ENCODE results near the gene MCM6. TPM values are rescaled to one million over a fixed set of nuclear protein-coding genes. Genes with fewer than 3 reads are reported as not detected.

MCM6 gene
- total and polyA plus RNA-seq, 12 donors: 1.6 to 9.4 (median 4.8) TPM

DNA sequence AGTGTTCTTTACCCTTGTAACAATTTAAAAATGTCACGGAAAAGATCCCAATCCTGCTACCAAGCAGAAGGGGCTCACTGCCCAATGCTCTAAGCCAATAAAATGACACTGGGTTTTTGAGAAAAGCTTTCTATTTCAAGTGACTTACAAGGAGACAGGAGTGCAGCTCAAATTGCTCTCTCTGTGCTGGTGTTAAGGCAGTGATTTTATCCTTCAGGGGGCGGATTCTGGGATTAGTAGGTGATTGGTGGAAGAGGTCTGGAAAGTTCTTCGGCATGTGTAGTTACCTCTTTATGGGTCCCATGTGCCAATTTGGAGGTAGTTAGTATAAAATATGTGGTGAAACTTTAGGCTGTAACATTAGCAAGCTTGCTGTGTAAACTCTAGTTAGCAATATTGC lies 27.4 kb upstream of the MCM6 start:
- intact Hi-C loops (cut with DNase I): no loop called here
- Histone ChIP-seq H3K4me3 (no peak overlapping the region), H3K27me3 (no peaks in the 10 kb centered on the region), H3K36me3 (peaks cover 0 to 67% (median 17%) of the 10 kb centered on the region in 9 donors), H3K27ac (no peak overlapping the region), H3K9me3 (no peaks in the 10 kb centered on the region), H3K4me1 (peaks cover 0 to 6% (median 0%) of the 10 kb centered on the region in 9 donors)
- ATAC-seq (no peak), DNase-seq (no peak)
- WGBS, 2 donors: 92 to 94% methylated on average over 3 of the region's 3 CpGs
- TF ChIP-seq, protein P1, sequence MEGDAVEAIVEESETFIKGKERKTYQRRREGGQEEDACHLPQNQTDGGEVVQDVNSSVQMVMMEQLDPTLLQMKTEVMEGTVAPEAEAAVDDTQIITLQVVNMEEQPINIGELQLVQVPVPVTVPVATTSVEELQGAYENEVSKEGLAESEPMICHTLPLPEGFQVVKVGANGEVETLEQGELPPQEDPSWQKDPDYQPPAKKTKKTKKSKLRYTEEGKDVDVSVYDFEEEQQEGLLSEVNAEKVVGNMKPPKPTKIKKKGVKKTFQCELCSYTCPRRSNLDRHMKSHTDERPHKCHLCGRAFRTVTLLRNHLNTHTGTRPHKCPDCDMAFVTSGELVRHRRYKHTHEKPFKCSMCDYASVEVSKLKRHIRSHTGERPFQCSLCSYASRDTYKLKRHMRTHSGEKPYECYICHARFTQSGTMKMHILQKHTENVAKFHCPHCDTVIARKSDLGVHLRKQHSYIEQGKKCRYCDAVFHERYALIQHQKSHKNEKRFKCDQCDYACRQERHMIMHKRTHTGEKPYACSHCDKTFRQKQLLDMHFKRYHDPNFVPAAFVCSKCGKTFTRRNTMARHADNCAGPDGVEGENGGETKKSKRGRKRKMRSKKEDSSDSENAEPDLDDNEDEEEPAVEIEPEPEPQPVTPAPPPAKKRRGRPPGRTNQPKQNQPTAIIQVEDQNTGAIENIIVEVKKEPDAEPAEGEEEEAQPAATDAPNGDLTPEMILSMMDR (IDR thresholded peaks at IDR 0.05): no peak

DNA sequence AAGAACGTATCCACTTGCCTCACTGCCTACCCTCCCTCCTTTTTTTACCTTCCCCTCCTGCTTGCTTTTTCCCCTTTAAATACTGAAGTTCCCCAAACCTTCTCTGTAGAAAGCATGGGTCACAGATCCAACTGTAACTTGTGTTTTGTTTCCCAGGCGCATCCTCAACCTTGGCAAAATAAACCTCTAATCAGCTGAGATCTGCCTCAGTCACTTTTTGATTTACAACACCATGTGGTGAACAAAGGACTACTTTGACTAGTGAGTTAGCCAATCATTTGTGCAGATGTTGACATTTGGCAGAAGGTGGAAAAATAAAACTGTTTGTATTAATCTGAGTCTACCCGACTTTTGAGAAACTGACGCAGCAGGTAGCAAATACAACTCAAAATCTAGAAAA lies 23.3 kb upstream of the MCM6 start:
- ATAC-seq (no peak), DNase-seq (no peak)
- H3K27me3 ChIP-seq: no peaks in the 10 kb centered on the region
- H3K27ac ChIP-seq: no peak overlapping the region
- peaks cover 0 to 27% (median 0%) of the 10 kb centered on the region in 9 donors for H3K36me3 ChIP-seq
- intact Hi-C loops (cut with DNase I): no loop called here
- H3K4me3 ChIP-seq: no peak overlapping the region
- TF ChIP-seq, protein P1 (IDR thresholded peaks at IDR 0.05): no peak
- H3K9me3 ChIP-seq: no peaks in the 10 kb centered on the region
- 90 to 94% methylated on average over 4 of the region's 4 CpGs for WGBS, 2 donors
- H3K4me1 ChIP-seq: peaks cover 0 to 4% (median 0%) of the 10 kb centered on the region in 9 donors

DNA sequence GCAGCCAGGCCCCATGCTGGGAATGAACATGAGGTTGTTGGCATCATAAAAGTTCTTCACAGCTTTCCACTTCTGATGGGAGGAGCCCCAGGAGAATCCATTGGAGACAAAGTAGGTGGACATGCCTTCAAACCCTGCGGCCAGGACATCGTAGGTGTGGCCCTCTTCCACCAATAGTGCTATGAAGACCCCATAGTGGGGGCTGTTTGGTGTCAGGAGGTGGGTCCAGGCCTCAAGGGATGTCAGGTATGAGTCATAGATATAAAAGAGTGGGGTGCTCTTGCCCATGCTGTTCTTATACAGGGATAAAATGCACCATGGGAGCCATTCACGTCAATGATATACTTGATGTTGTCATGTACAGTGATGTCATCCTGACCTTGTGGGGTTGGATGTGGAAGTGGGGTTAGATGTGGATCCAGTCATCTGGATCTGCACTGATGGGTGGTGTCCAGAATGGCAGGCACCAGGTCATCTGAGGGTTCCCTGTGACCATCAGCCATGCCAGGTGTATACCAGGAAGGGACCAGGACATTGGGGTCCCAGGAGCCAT lies 22.1 kb upstream of the MCM6 start:
- Histone ChIP-seq H3K27ac (no peak overlapping the region), H3K4me1 (no peaks in the 10 kb centered on the region), H3K4me3 (no peak overlapping the region), H3K36me3 (peaks cover 0 to 15% (median 0%) of the 10 kb centered on the region in 9 donors), H3K27me3 (no peaks in the 10 kb centered on the region), H3K9me3 (no peaks in the 10 kb centered on the region)
- WGBS, 2 donors: 98 to 99% methylated on average over 3 of the region's 3 CpGs
- peak in 1 of 8 donors; percentile 38 for ATAC-seq
- intact Hi-C loops (cut with DNase I): no loop called here
- no peak for DNase-seq
- TF ChIP-seq, protein P1 (IDR thresholded peaks at IDR 0.05): no peak

DNA sequence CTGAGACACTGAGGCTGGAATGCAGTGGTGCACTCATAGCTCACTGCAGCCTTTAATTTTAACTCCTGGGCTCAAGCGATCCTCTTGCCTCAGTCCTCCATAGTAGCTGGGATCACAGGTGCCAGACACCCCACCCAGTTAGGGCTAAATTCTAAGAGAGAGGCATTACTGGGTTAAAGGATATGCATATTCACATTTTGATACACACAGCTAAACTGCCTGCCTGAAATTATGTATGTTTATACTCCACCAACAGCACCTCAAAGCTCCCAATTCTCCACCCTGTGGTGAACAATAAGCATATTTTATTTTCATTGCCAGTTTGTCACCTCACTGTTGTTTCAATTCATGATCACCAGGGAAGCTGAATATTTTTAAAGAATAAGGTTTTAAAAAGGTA lies 18.7 kb upstream of the MCM6 start:
- no peak for DNase-seq
- TF ChIP-seq, protein P1 (IDR thresholded peaks at IDR 0.05): no peak
- Histone ChIP-seq H3K4me3 (no peak overlapping the region), H3K36me3 (peaks cover 0 to 3% (median 0%) of the 10 kb centered on the region in 9 donors), H3K27me3 (no peaks in the 10 kb centered on the region), H3K9me3 (peaks cover 0 to 4% (median 0%) of the 10 kb centered on the region in 11 donors), H3K27ac (no peak overlapping the region), H3K4me1 (peaks cover 0 to 8% (median 0%) of the 10 kb centered on the region in 9 donors)
- intact Hi-C loops (cut with DNase I): no loop called here
- WGBS, 2 donors: 87 to 96% methylated on average over 1 of the region's 1 CpG
- no peak for ATAC-seq
